GM13976 (cell line): ENCODE data around the gene ERBB4.

Source experiments
- DNase-seq: peaks from one replicate; pipeline ENCODE4 v3.0.0; 2012; ENCODE audit warnings: low spot score
- CTCF ChIP-seq: IDR thresholded peaks from 2 replicates; pipeline ENCODE4 v1.5.1; 2012; ENCODE audit warnings: borderline replicate concordance, mild to moderate bottlenecking; ENCODE audit not compliant: insufficient read depth; ENCODE audit errors: extremely low read depth, missing control alignments, control extremely low read depth
- in situ Hi-C: fragments of 300-500 bp; cut with MboI; formaldehyde crosslinking; loops from one replicate; pipeline ENCODE4 v1.12.0; 2022; ENCODE audit warnings: low sequenced_read_pairs, mixed read lengths, inconsistent platforms; ENCODE audit not compliant: unreplicated experiment

ERBB4 gene

GRCh38 chr2:212384027-212384426 is 154.6 kb downstream of the ERBB4 start:
- TF ChIP-seq CTCF = no peak
- no peak for DNase-seq
- in situ Hi-C loops = no loop called here

- in situ Hi-C loops = no loop called here
- TF ChIP-seq CTCF = no peak
- DNase-seq = no peak
Measured at GRCh38 chr2:212381428-212382102, 157.0 kb downstream of the ERBB4 start.

GRCh38 chr2:212379103-212379502 is 159.5 kb downstream of the ERBB4 start:
- in situ Hi-C loops = no loop called here
- TF ChIP-seq CTCF = no peak
- no peak for DNase-seq

GRCh38 chr2:212367431-212367830 is 171.2 kb downstream of the ERBB4 start:
- in situ Hi-C loops = no loop called here
- DNase-seq = no peak
- no peak for TF ChIP-seq CTCF

GRCh38 chr2:212364112-212364985 is 174.3 kb downstream of the ERBB4 start:
- no peak for DNase-seq
- no peak for TF ChIP-seq CTCF
- in situ Hi-C loops = no loop called here

GRCh38 chr2:212361174-212361756 is 177.3 kb downstream of the ERBB4 start:
- no peak for DNase-seq
- no peak for TF ChIP-seq CTCF
- in situ Hi-C loops = no loop called here
